ENCODE data around the gene KIAA0232. TPM values are rescaled to one million over a fixed set of nuclear protein-coding genes. Genes with fewer than 3 reads are reported as not detected.

The KIAA0232 gene
- total and polyA plus RNA-seq, 2 of the 8 experiments (the other 6 are each of a cell fraction or from before 2014, with no cell fraction given): 5.6 to 23.3 TPM

- Histone ChIP-seq H3K79me1 (ENCODE audit: low read depth, low read length) (peaks cover 2% of the 10 kb centered on the region; the same call in 1 of the 2 replicates), H2AFZ (ENCODE audit: low read length) (no peak overlapping the region), H3K4me2 (ENCODE audit: insufficient read depth in 1 of 2, low read depth in 2 of 2, low read length in 2 of 2) (no peak overlapping the region), H3K9me3 (ENCODE audit: insufficient read depth in 2 of 2, low read depth in 1 of 2, low read length in 1 of 2) (no peaks in the 10 kb centered on the region), H3K4me3 (ENCODE audit: extremely low read depth in 1 of 4, insufficient read depth in 2 of 4, low read depth in 3 of 4, low read length in 4 of 4) (no peak overlapping the region), H3K14ac (ENCODE audit: insufficient read length) (no peak overlapping the region), H2BK120ac (replicated peaks; ENCODE audit: low read depth, low read length) (no peak overlapping the region), H4K5ac (ENCODE audit: insufficient read length, low read depth, low read length) (no peak overlapping the region), H3K36me3 (ENCODE audit: control insufficient read depth in 2 of 4, insufficient read depth in 4 of 4, low read length in 3 of 4) (peaks cover 0 to 2% (median 0%) of the 10 kb centered on the region in 4 experiments; a peak in 1 of 8 replicates), H2BK5ac (ENCODE audit: low read depth, low read length) (no peak overlapping the region), H4K91ac (replicated peaks; ENCODE audit: insufficient read length, low read length) (no peak overlapping the region), H3K23me2 (ENCODE audit: low read depth, low read length) (no peaks in the 10 kb centered on the region), H3K27me3 (replicated peaks in 1 of 4; ENCODE audit: control insufficient read depth in 3 of 4, extremely low read depth in 1 of 4, insufficient read depth in 3 of 4, low read length in 3 of 4) (no peaks in the 10 kb centered on the region), H3K23ac (ENCODE audit: insufficient read length) (no peak overlapping the region), H3K79me2 (ENCODE audit: control insufficient read depth in 1 of 2, insufficient read depth in 2 of 2, low read length in 2 of 2) (peaks cover 5 to 68% of the 10 kb centered on the region in 2 experiments), H2BK20ac (ENCODE audit: low read length) (no peak overlapping the region), H3K27ac (ENCODE audit: low read depth, low read length) (no peak overlapping the region), H3K4me1 (replicated peaks in 1 of 4; ENCODE audit: control insufficient read depth in 3 of 4, insufficient read depth in 4 of 4, low read length in 3 of 4) (peaks cover 0 to 4% (median 1%) of the 10 kb centered on the region in 4 experiments; a peak in 2 of 7 replicates), H2BK12ac (ENCODE audit: low read depth, low read length) (no peak overlapping the region), H2AK5ac (ENCODE audit: low read depth, low read length) (no peak overlapping the region), H3K56ac (replicated peaks; ENCODE audit: insufficient read length, low read depth, low read length) (no peak overlapping the region), H4K8ac (ENCODE audit: extremely low read depth, insufficient read depth, low read length) (no peak overlapping the region), H3K9ac (replicated peaks in 1 of 4; ENCODE audit: extremely low read depth in 1 of 4, low read depth in 3 of 4, low read length in 3 of 4) (no peak overlapping the region), H3K4ac (replicated peaks; ENCODE audit: insufficient read length, low read depth, low read length) (no peak overlapping the region), H3K18ac (ENCODE audit: extremely low read depth, low read length) (no peak overlapping the region), H4K20me1 (replicated peaks in 1 of 2; ENCODE audit: control insufficient read depth in 1 of 2, insufficient read depth in 2 of 2, low read length in 2 of 2) (peaks cover 6 to 20% of the 10 kb centered on the region in 2 experiments), H2BK15ac (ENCODE audit: low read length) (no peak overlapping the region)
- DNase-seq (ENCODE audit: low read depth in 1 of 2, low spot score in 2 of 2): no peak
- FAIRE-seq: no peak
- WGBS, 2 experiments (ENCODE audit: extremely low coverage in 1 of 2, insufficient coverage in 1 of 2, insufficient read length in 1 of 2, insufficient replicate concordance in 2 of 2, low coverage in 1 of 2, low lambda C conversion rate in 2 of 2, missing lambda C conversion rate in 1 of 2): 100% methylated on average over 1 of the region's 1 CpG; no CpG with 5 or more reads in 1 of the 2 experiments
- ChIA-PET CTCF (ENCODE audit: partially characterized antibody) (interaction anchor here (0.7 to 2.3 kb wide), 2 partner anchors 71 to 171 kb away, joined by 3 to 9 read pairs; no protein-coding TSS in a partner anchor), POLR2A (ENCODE audit: partially characterized antibody) (interaction anchor here (0.6 kb wide), 1 partner anchor 106 kb away, joined by 3 read pairs; the partner anchor contains the start of gene TBC1D14)
- TF ChIP-seq SP4 (IDR thresholded peaks at IDR 0.05; ENCODE audit: low read length) (no peak), POU5F1 (IDR thresholded peaks at IDR 0.05; ENCODE audit: low read depth, low read length) (no peak), CREB1 (IDR thresholded peaks at IDR 0.05) (no peak), SIN3A (conservative IDR thresholded peaks at IDR 0.05 in 1 of 2, IDR thresholded peaks at IDR 0.05 in 1 of 2; ENCODE audit: low read depth in 1 of 2, low read length in 2 of 2) (no peak), TAF7 (optimal IDR thresholded peaks at IDR 0.05; ENCODE audit: borderline replicate concordance, low read depth, low read length) (no peak), POLR2A (IDR thresholded peaks at IDR 0.05; ENCODE audit: control extremely low read depth in 1 of 2, low read depth in 2 of 2, low read length in 2 of 2) (no peak), JUND (IDR thresholded peaks at IDR 0.05; ENCODE audit: low read length) (no peak), MAFK (IDR thresholded peaks at IDR 0.05; ENCODE audit: low read depth, low read length) (no peak), ASH2L (IDR thresholded peaks at IDR 0.05; ENCODE audit: low read length) (no peak), GTF2F1 (IDR thresholded peaks at IDR 0.05; ENCODE audit: borderline replicate concordance, low read depth, low read length) (no peak), JUN (IDR thresholded peaks at IDR 0.05; ENCODE audit: low read depth, low read length) (no peak), FOSL1 (IDR thresholded peaks at IDR 0.05; ENCODE audit: insufficient read depth, low read depth, low read length) (no peak), SRF (IDR thresholded peaks at IDR 0.05; ENCODE audit: low read depth, low read length) (no peak)
These were observed 20.7 kb downstream of the KIAA0232 start for GRCh38 chr4:6803246-6803645.

Measured in H1 (cell line).